Myometrial cell (primary cell): Measurements from ENCODE around the gene RPRML. TPM values are rescaled to one million over a fixed set of nuclear protein-coding genes. Genes with fewer than 3 reads are reported as not detected.

ENCODE experiments used
- total RNA-seq: library from RNA; depleted of rRNA; stranded (reverse); fragments of >200 nt; gene quantifications from 2 replicates; pipeline ENCODE4 v1.2.3, GENCODE V29; 2015

RPRML gene
- not detected in 2 replicates for total RNA-seq

DNA sequence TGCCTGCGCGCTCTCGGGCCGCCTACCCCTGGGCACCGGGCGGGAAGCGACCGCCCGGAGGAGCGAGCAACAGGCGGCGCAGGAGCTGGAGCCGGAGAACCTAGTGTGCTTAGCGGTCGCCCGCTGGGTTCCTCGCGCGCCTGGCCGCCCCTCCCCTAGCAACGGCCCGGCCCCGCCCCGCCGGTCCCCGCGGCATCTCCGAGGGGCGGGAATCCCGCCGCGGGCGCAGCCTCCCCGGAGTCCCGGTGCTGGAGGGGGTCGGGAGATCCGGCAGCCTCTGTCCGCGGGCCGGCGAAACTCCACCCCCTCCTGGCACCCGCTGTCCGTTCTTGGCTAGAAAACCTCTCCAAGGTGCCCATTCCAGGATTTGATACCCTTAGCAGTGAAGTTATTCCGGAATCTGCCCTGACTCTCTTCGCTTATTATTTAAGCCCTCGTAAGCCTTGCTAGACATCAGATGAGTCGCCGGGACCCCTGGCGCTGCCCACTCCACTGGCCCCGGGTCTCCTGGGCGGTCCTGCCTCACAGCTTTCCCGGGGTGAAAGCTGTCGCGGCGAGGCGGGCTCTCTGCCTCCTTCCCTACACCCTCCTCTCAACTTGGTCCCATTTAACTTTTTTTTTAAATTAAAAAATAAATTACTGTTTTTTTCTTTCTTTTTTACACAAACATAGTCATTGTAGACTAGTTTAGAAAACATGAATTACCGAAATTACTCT is at the start of gene RPRML:
Gene RPRML, minus strand, starts transcription at position 107 of the 717 bp plus-strand sequence. CDS start 246 bp downstream, outside the sequence.

Other genes with a start within 250 kb of the RPRML start
- 1.2 and 2.3 TPM in 2 replicates for gene WNT3, start 160.6 kb downstream of the RPRML start, total RNA-seq
- not detected in 2 replicates for gene WNT9B, start 127.7 kb downstream of the RPRML start, total RNA-seq
- gene GOSR2, start 56.1 kb downstream of the RPRML start, total RNA-seq, result 42.0 and 43.0 TPM in 2 replicates
- gene CDC27, start 210.0 kb upstream of the RPRML start, total RNA-seq, result 61.1 and 75.3 TPM in 2 replicates
- not detected in 2 replicates for gene MYL4, start 230.1 kb upstream of the RPRML start, total RNA-seq